Ovary (tissue), 3 donors: ENCODE measurements around the gene SLC6A9.

Experiments
- EP300 ChIP-seq: sonication (generic); formaldehyde crosslinking; IDR thresholded peaks from one replicate; pipeline ENCODE4 v1.6.1; 2017; ENCODE audit warnings: antibody characterized with exemption
- TF ChIP-seq, protein P1 (sequence below), 3 donors: fragments of 450-650 bp in 2 of 3; fragments of 200-600 bp in 1 of 3; IDR thresholded peaks; one replicate each; pipeline versions ENCODE4 v1.5.1 to v1.8.0; 2016 to 2022; ENCODE audit warnings: antibody characterized with exemption in 3 of 3, mild to moderate bottlenecking in 1 of 3
- donor health status: DM: no; HTN: no; CAD: no.

DNA sequence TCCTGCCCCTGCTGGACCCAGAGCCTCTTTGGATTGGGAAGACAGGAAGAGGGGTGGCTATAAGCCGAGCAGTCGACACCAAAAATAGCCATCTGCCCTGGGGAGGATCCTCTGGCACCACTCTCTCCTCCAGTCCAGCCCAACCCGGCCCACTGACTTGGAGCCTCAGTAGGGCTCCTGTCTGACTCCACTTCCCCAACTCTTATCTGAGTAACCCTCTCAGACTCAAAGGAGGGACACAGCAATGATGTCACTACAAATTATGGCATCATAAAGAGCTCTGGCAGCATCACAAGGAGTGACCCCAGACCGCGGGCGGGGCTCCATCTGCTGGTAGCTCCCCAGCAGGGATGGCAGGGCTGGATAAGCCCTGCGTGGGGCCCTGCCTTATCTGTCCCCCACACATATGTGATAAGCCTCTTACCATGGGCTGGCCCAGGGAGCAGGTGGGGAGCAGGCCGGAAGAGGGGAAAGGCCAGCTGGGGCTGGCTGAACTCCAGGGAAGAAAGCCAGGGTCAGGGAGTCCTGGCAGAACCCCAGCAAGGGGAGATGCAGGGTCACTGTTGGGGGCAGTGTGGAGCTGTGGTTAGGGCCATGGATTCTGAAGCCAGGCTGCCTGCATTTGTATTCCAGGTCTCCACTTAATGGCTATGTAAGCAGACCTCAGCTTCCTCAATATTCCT is 4.6 kb upstream of the SLC6A9 start:
- TF ChIP-seq, protein P1, sequence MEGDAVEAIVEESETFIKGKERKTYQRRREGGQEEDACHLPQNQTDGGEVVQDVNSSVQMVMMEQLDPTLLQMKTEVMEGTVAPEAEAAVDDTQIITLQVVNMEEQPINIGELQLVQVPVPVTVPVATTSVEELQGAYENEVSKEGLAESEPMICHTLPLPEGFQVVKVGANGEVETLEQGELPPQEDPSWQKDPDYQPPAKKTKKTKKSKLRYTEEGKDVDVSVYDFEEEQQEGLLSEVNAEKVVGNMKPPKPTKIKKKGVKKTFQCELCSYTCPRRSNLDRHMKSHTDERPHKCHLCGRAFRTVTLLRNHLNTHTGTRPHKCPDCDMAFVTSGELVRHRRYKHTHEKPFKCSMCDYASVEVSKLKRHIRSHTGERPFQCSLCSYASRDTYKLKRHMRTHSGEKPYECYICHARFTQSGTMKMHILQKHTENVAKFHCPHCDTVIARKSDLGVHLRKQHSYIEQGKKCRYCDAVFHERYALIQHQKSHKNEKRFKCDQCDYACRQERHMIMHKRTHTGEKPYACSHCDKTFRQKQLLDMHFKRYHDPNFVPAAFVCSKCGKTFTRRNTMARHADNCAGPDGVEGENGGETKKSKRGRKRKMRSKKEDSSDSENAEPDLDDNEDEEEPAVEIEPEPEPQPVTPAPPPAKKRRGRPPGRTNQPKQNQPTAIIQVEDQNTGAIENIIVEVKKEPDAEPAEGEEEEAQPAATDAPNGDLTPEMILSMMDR (IDR thresholded peaks at IDR 0.05), result no peak
- TF ChIP-seq EP300, result no peak
